PC-3 (cell line): ENCODE data around the gene FOXB2.

Source experiments
- CTCF ChIP-seq: fragments of 300-600 bp; sonication (generic); conservative IDR thresholded peaks from 2 replicates; pipeline ENCODE4 v1.5.1; 2017; ENCODE audit warnings: antibody characterized with exemption, low read depth, mild to moderate bottlenecking, low read length
- EZH2 ChIP-seq: fragments of 300-600 bp; sonication (generic); IDR thresholded peaks from one replicate; pipeline ENCODE4 v1.6.1; 2017; ENCODE audit warnings: antibody characterized with exemption, mild to moderate bottlenecking, low read length; ENCODE audit not compliant: unreplicated experiment

DNA sequence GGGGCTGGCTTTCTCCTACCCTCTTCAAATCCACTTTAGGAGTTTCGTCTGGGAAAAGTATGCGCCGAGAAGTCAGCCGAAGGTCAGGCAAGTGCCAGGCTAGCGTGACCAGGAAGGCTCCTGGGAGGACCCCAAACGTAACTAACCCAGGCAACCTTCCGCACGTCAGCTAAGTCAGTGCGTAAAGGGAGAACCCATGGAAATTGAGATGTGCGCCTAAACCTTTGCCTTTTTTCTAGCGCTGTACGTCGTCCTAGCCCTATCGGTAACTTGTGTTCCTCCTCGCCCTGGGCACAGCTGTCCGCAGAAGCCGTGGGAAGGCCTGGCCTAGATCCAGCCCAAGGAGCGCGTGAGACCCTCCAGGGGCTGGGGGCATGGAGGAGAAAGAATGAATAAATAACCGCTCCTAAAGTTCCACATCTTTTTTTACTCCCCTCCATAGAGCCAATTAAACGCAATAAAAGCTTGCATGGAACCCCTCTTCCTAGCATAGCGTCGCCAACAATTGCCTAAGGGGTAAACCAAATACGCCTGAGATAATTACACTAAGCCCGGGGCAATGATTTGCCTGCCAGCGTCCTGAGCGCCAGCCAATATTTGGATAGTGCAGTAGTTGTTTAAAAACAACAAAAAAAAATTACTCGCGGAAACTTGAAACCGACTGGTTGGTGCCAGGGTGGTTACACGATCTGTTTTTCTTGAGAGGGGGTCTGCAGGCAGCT is 4.0 kb upstream of the FOXB2 start:
- TF ChIP-seq CTCF (no peak), EZH2 (no peak)
